Left lobe of liver (tissue), 2 donors: ENCODE results near the gene CD247. TPM values are rescaled to one million over a fixed set of nuclear protein-coding genes. Genes with fewer than 3 reads are reported as not detected.

Source experiments
- ATAC-seq: fragments of 200-7000 bp; cut with Tn5 transposase; one replicate; pipeline ENCODE4 v1.9.1; 2020; ENCODE audit warnings: mild to moderate bottlenecking, moderate library complexity
- DNase-seq: peaks from one replicate; pipeline ENCODE4 v3.0.0-alpha.2; 2020; ENCODE audit warnings: low spot score
- total RNA-seq: library from RNA; stranded (reverse); gene quantifications from one replicate; pipeline ENCODE4 v1.2.1, GENCODE V29; 2021
- donor health status: DM: no; HTN: no; CAD: no; lungs with moderate emphysema.
- donor health status: DM: no; HTN: yes; CAD: no.

CD247 gene
- total RNA-seq, 1 donor from 2014 or later = 0.65 TPM

GRCh38 chr1:167440776-167441175, 77.6 kb downstream of the CD247 start:
- no peak for ATAC-seq
- no peak for DNase-seq

- ATAC-seq = no peak
- no peak for DNase-seq
Measured at GRCh38 chr1:167440345-167440744, 78.0 kb downstream of the CD247 start.

GRCh38 chr1:167439301-167439988, 78.9 kb downstream of the CD247 start:
- ATAC-seq (peak; percentile 52), DNase-seq (no peak)

- ATAC-seq (no peak), DNase-seq (no peak)
Measured at GRCh38 chr1:167438171-167439138, 79.9 kb downstream of the CD247 start.

GRCh38 chr1:167435484-167435883, 82.8 kb downstream of the CD247 start:
- DNase-seq (no peak), ATAC-seq (no peak)

- ATAC-seq (no peak), DNase-seq (no peak)
Measured at GRCh38 chr1:167434306-167434705, 84.0 kb downstream of the CD247 start.

- DNase-seq (no peak), ATAC-seq (no peak)
Measured at GRCh38 chr1:167433884-167434283, 84.4 kb downstream of the CD247 start.

GRCh38 chr1:167432780-167433179, 85.5 kb downstream of the CD247 start:
- no peak for ATAC-seq
- DNase-seq = no peak

GRCh38 chr1:167431909-167432650, 86.2 kb downstream of the CD247 start:
- ATAC-seq = no peak

GRCh38 chr1:167431261-167431908, 86.9 kb downstream of the CD247 start:
- ATAC-seq (no peak), DNase-seq (no peak)

More at GRCh38 chr1:167431909-167432650, 86.2 kb downstream of the CD247 start:
- no peak for DNase-seq

GRCh38 chr1:167430849-167431242, 87.5 kb downstream of the CD247 start:
- no peak for ATAC-seq
- no peak for DNase-seq

GRCh38 chr1:167430134-167430848, 88.0 kb downstream of the CD247 start:
- no peak for DNase-seq
- no peak for ATAC-seq

GRCh38 chr1:167429612-167430011, 88.7 kb downstream of the CD247 start:
- DNase-seq (no peak), ATAC-seq (no peak)

GRCh38 chr1:167428395-167428794, 89.9 kb downstream of the CD247 start:
- ATAC-seq = no peak
- DNase-seq = no peak

- ATAC-seq = no peak
Measured at GRCh38 chr1:167427848-167428247, 90.5 kb downstream of the CD247 start.

GRCh38 chr1:167426716-167427115, 91.6 kb downstream of the CD247 start:
- ATAC-seq (no peak), DNase-seq (no peak)

More at GRCh38 chr1:167427848-167428247, 90.5 kb downstream of the CD247 start:
- no peak for DNase-seq

GRCh38 chr1:167425482-167425881, 92.8 kb downstream of the CD247 start:
- no peak for DNase-seq
- ATAC-seq = no peak

- ATAC-seq (no peak), DNase-seq (no peak)
Measured at GRCh38 chr1:167423684-167424619, 94.4 kb downstream of the CD247 start.

- ATAC-seq (no peak), DNase-seq (no peak)
Measured at GRCh38 chr1:167420510-167420909, 97.8 kb downstream of the CD247 start.
